IgD-negative memory B cell (primary cell): ENCODE results near the gene SH2D5. TPM values are rescaled to one million over a fixed set of nuclear protein-coding genes. Genes with fewer than 3 reads are reported as not detected.
A peak's percentile ranks its signal among the peaks of the same experiment; 100 is the strongest.

Experiments
- H3K27ac Mint-ChIP-seq, 3 donors: one replicate each; pipeline ENCODE4 v1.8.0; 2020 to 2022; ENCODE audit warnings: mild to moderate bottlenecking in 3 of 3, mixed read lengths in 3 of 3, moderate library complexity in 1 of 3
- H3K27me3 Mint-ChIP-seq: one replicate; pipeline ENCODE4 v1.8.0; 2021; ENCODE audit warnings: mixed read lengths
- H3K36me3 Mint-ChIP-seq: one replicate; pipeline ENCODE4 v1.8.0; 2020; ENCODE audit warnings: mild to moderate bottlenecking, mixed read lengths
- H3K4me1 Mint-ChIP-seq, 3 donors: one replicate each; pipeline ENCODE4 v1.8.0; 2020 to 2022; ENCODE audit warnings: mixed read lengths in 3 of 3, mild to moderate bottlenecking in 1 of 3
- H3K4me3 Mint-ChIP-seq, 4 donors: one replicate each; pipeline ENCODE4 v1.8.0; 2020 to 2022; ENCODE audit warnings: mild to moderate bottlenecking in 4 of 4, mixed read lengths in 4 of 4, moderate library complexity in 3 of 4
- H3K9me3 Mint-ChIP-seq, 3 donors: one replicate each; pipeline ENCODE4 v1.8.0; 2020 to 2021; ENCODE audit warnings: mixed read lengths in 3 of 3, mild to moderate bottlenecking in 1 of 3
- polyA plus RNA-seq: library from polyadenylated mRNA; unstranded; fragments of 300-500 nt; fragmentation: Illumina TruSeq; gene quantifications from one replicate; pipeline ENCODE4 v1.2.3, GENCODE V29; 2021

The SH2D5 gene
- polyA plus RNA-seq = not detected

DNA sequence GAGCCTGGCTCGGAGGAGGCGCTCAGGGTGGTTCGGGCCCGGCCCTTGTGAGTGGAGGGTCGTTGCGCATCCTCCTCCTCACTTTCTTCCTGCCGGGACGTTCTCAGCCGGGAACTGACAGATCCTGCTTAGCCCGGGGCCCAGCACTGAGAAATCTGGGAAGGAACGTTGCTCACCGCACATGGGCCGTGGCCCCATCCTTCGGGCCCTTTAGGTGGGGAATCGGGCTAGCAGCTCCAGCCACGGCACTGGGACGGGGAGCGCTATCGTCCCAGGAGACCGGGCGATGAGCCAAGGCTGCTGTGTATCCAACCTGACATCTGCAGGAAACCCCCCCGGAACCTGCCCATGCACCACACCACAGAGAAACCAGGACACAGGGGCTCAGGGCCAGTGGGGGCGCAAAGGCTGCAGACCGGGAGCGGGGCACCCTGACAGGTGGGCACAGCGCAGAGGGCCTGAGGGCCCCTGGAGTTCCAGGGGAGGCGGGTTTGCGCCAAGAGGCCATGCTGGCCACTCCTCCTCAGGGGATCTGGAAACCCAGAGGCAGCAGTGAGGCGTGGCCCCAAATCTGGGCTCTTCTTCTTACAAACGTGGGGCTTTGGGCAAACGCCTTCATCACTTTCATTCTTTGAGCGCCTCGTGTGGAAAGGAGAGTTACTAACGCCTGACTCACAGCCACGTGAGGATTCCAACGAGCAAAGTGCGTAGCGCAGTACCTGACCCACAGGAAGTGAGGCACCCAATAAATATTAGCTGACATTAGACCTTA, at the start of gene SH2D5:
SH2D5 (minus strand) TSS at position 116 of the 772 bp plus-strand sequence. CDS start 4,659 bp downstream, outside the sequence.
- H3K36me3 Mint-ChIP-seq = peaks cover 2% of the 10 kb centered on the region
- H3K9me3 Mint-ChIP-seq = no peaks in the 10 kb centered on the region
- H3K27ac Mint-ChIP-seq = peak within 1 kb of the TSS; percentile 1 to 67 (median 29)
- H3K4me3 Mint-ChIP-seq = peak within 1 kb of the TSS; percentile 82 to 94 (median 88)
- peaks cover 5 to 10% (median 6%) of the 10 kb centered on the region in 3 donors for H3K4me1 Mint-ChIP-seq
- H3K27me3 Mint-ChIP-seq = peaks cover 19% of the 10 kb centered on the region

DNA sequence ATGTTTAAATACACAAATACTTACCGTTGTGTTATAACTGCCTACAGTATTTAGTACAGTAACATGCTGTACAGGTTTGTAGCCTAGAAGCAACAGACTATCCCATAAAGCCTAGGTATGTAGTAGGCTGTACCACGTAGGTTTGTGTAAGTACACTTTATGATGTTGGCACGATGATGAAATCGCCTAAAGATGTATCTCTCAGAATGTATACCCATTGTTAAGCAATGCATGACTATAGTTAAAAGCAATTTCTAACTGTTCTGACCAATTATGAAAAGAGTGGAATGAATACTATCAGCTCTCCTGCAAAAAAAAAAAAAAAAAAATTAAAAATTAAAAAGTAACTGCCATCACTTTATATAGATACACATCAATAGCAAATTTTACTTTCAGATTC, 43.2 kb upstream of the SH2D5 start:
- no peak overlapping the region for H3K4me3 Mint-ChIP-seq
- H3K27me3 Mint-ChIP-seq = no peaks in the 10 kb centered on the region
- no peak overlapping the region for H3K27ac Mint-ChIP-seq
- peaks cover 7 to 10% (median 8%) of the 10 kb centered on the region in 3 donors for H3K4me1 Mint-ChIP-seq
- H3K9me3 Mint-ChIP-seq = no peaks in the 10 kb centered on the region
- H3K36me3 Mint-ChIP-seq = no peaks in the 10 kb centered on the region

DNA sequence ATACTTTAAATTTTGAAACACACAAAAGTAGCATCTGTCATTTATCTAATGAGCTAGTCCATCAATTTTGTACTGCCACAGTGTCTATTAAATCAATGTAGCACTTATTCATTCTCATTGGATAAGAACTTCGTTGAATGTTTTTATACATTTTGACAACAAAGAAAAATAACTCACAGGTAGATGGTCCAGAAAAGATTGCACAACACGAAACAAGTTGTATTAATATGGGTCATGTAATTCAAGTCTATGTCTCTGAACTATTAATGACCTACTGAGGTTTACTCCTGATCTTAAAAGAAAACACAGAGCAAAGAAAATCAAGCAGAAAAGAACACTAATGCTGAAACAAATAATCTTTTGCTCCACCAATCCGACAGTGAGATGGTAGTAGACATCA, 39.3 kb upstream of the SH2D5 start:
- Mint-ChIP-seq H3K4me1 (peaks cover 0 to 3% (median 1%) of the 10 kb centered on the region in 3 donors), H3K9me3 (no peaks in the 10 kb centered on the region), H3K27me3 (no peaks in the 10 kb centered on the region), H3K36me3 (no peaks in the 10 kb centered on the region), H3K4me3 (no peak overlapping the region), H3K27ac (peak overlapping the region in 1 of 3 donors; percentile 87)

DNA sequence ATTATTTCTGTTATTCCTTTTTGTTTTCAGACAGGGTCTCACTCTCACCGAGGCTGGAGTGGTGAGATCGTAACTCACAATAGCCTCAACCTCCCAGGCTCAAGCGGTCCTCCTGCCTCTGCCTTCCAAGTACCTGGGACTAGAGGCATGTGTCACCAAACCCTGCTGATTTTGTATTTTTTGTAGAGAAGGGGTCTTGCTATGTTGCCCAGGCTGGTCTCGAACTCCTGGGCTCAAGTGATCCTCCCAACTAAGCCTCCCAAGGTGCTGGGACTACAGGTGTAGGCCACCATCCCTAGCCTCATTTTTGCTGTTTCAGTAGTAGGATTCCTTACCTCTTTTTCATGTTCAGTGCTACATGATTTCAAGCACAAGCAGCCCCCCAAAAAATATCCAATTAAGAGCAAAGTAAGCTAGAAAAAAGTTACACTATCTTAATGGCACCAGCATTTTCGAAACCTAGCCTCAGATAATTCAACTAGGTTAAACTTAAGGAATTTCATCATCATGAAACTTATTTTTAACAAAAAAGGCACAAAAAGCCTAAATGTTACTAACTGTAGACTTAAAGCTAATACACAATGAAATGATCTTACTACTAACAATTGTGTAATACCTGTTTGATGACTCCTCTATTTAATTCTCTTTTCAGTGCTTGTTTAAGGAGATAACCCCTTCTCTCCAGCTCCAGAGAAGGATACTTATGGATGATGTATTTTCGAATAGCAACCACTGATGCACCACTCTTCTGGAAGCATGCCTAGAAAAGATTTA, 38.0 kb upstream of the SH2D5 start:
- Mint-ChIP-seq H3K4me1 (peaks cover 0 to 1% (median 0%) of the 10 kb centered on the region in 3 donors), H3K27ac (no peak overlapping the region), H3K9me3 (no peaks in the 10 kb centered on the region), H3K4me3 (peak overlapping the region in 1 of 4 donors; percentile 63), H3K36me3 (no peaks in the 10 kb centered on the region), H3K27me3 (no peaks in the 10 kb centered on the region)

DNA sequence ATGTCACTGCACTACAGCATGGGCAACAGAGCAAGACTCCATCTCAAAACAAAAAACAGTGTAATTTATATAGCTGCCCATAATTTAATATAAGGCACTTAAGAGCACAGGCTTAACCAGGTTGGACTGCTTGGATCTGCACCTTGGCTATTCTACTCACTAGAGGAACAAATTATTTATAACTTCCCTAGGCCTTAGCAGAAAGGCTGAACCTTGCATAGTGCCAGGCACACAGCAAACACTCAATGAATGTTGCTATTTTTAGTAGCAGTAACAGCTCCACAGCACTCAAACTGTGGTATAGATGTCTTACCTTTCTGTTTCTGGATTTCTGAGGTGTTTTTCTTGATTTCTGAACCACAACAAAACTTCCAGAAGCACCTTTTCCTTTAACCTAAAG, 34.8 kb upstream of the SH2D5 start:
- Mint-ChIP-seq H3K36me3 (peaks cover 2% of the 10 kb centered on the region), H3K4me3 (no peak overlapping the region), H3K9me3 (no peaks in the 10 kb centered on the region), H3K4me1 (peaks cover 0 to 1% (median 0%) of the 10 kb centered on the region in 3 donors), H3K27me3 (no peaks in the 10 kb centered on the region), H3K27ac (no peak overlapping the region)

DNA sequence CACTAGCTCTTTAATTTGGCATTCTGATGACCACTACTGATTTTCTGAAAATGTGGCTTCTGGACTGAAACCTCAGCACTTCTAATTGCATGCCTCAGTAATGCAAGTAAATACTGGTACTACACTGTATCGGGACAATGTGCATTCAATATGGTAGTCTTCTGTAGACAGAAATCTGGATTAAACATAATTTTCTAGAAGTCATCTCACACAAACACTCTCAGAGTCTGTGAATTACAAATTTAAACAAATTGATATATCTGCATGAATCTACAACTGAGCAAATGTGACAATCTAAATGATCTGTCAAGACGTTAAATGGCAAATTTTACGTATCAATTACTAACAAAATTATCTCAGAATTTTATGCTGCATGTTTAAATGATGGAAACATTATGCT, 30.9 kb upstream of the SH2D5 start:
- Mint-ChIP-seq H3K27me3 (no peaks in the 10 kb centered on the region), H3K36me3 (peaks cover 7% of the 10 kb centered on the region), H3K9me3 (no peaks in the 10 kb centered on the region), H3K4me1 (no peaks in the 10 kb centered on the region), H3K4me3 (no peak overlapping the region), H3K27ac (no peak overlapping the region)

DNA sequence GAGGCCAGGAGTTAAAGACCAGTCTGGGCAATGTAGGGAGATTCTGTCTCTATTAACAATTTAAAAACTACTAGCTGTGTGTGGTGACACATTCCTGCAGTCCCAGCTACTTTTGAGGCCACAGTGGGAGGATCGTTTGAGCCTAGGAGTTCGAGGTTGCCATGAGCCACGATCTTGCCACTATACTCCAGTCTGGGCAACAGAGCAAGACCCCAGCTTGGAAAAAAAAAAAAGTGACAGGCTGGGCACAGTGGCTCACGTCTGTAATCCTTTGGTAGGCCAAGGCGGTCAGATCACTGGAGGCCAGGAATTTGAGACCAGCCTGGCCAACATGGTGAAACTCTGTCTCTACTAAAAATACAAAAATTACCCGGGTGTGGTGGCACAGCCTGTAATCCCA, 27.8 kb upstream of the SH2D5 start:
- no peak overlapping the region for H3K4me3 Mint-ChIP-seq
- no peak overlapping the region for H3K27ac Mint-ChIP-seq
- H3K27me3 Mint-ChIP-seq = no peaks in the 10 kb centered on the region
- peaks cover 9% of the 10 kb centered on the region for H3K36me3 Mint-ChIP-seq
- H3K4me1 Mint-ChIP-seq = no peaks in the 10 kb centered on the region
- H3K9me3 Mint-ChIP-seq = no peaks in the 10 kb centered on the region

DNA sequence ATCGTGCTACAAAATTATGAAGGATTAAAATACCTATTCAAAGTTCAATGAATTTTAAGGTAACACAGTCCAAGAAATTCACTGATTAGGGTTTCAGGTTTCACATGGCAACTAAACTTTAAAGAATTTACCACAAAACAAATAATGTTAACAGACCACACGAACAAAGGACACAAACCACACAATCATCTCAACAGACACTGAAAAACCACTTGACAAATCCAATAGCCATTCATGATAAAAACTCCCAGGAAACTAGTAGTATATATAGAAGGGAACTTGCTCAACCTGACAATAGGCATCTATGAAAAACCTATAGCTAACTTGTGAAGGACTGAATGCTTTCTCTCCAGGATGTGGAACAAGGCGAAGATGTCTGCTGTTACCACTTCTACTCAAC, 21.1 kb upstream of the SH2D5 start:
- H3K4me3 Mint-ChIP-seq = no peak overlapping the region
- H3K4me1 Mint-ChIP-seq = no peaks in the 10 kb centered on the region
- peaks cover 2% of the 10 kb centered on the region for H3K36me3 Mint-ChIP-seq
- H3K9me3 Mint-ChIP-seq = no peaks in the 10 kb centered on the region
- no peak overlapping the region for H3K27ac Mint-ChIP-seq
- no peaks in the 10 kb centered on the region for H3K27me3 Mint-ChIP-seq

DNA sequence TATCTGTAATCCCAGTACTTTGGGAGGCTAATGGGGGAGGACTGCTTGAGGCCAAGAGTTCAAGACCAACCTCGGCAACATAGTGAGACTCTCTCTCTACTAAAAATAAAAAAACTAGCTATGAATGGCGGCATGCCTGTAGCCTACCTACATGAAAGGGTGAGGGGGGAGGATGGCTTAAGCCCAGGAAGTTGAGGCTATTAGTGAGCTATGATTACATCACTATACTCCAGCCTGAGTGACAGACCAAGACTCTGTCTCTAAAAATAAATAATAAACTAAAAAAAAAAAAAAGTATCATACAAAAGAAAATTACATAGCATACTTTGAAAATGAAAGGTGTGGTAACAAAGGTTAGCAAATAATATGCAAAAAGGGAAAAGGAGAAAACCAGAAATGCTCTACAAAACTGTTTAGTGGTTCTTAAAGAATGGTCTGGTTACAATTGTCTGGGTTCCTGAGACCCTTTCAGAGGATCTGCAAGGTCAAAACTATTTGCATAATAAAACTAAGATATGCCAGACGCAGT, 19.0 kb upstream of the SH2D5 start:
- Mint-ChIP-seq H3K27me3 (no peaks in the 10 kb centered on the region), H3K9me3 (no peaks in the 10 kb centered on the region)

DNA sequence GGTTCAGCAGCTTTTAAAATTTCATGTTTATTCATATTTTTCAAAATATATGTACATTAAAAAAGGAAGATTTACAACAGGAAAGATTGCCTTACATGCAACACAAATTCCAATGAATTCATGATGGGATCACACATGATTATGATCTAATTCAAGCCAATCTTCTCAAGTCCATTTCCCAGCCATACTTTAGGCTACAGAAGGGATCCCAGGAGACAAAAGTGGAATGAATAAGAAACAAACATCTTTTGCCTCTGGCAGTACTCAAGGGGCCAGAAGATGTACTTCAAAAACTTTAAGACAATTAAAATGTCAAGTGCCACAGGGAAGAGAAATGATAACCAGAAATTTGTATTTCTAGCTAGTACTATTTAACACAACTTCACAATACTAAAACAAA, 10.2 kb upstream of the SH2D5 start:
- Mint-ChIP-seq H3K9me3 (no peaks in the 10 kb centered on the region), H3K27me3 (no peaks in the 10 kb centered on the region), H3K4me1 (peaks cover 0 to 1% (median 0%) of the 10 kb centered on the region in 3 donors), H3K36me3 (peaks cover 3% of the 10 kb centered on the region), H3K4me3 (no peak overlapping the region), H3K27ac (no peak overlapping the region)

More for the DNA sequence above, 19.0 kb upstream of the SH2D5 start:
- Mint-ChIP-seq H3K4me1 (no peaks in the 10 kb centered on the region), H3K27ac (peak overlapping the region in 1 of 3 donors; percentile 59), H3K36me3 (peaks cover 2% of the 10 kb centered on the region), H3K4me3 (no peak overlapping the region)

DNA sequence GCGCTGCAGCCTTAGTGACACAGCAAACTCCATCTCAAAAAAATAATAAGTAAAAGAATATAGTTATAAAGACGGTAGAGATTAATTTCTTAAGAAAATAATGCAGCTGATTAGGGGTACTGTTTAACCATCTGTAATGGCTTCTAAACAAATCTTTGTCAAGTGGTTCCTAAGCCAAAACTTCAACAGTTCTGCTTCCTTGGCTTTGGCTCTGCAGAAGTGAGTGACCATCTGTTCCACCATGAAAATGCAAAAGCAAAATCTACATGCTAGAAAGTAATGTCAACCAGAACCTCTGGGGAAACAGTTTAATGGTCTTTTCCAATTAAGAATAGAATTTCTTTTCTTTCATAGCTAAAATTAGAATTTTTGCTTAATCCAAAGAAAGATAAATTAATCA, 8.3 kb upstream of the SH2D5 start:
- Mint-ChIP-seq H3K27ac (no peak overlapping the region), H3K27me3 (no peaks in the 10 kb centered on the region), H3K4me1 (peaks cover 0 to 1% (median 0%) of the 10 kb centered on the region in 3 donors), H3K9me3 (no peaks in the 10 kb centered on the region), H3K4me3 (no peak overlapping the region), H3K36me3 (peaks cover 3% of the 10 kb centered on the region)

DNA sequence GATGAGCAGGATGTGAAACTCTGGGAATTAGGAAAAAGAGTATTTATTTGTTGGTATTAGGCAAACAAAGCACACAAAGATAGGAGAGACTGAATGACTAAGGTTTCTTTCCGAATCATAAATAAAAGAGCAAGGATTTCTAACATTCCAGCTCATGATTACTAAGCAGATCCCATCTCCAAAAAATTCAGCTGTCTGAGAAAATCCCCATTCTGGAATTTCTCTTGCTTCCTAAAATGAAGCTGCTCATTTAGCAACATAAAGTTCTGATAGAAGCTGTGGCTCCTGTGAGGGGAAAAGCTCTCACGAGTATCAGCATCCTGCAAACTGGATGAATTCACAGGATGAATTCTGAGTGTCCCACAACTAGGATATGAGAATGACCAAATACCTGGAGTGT, 6.7 kb upstream of the SH2D5 start:
- Mint-ChIP-seq H3K36me3 (peaks cover 3% of the 10 kb centered on the region), H3K27ac (no peak overlapping the region), H3K27me3 (peaks cover under 1% of the 10 kb centered on the region), H3K4me3 (no peak overlapping the region), H3K4me1 (peaks cover 0 to 1% (median 0%) of the 10 kb centered on the region in 3 donors), H3K9me3 (no peaks in the 10 kb centered on the region)

DNA sequence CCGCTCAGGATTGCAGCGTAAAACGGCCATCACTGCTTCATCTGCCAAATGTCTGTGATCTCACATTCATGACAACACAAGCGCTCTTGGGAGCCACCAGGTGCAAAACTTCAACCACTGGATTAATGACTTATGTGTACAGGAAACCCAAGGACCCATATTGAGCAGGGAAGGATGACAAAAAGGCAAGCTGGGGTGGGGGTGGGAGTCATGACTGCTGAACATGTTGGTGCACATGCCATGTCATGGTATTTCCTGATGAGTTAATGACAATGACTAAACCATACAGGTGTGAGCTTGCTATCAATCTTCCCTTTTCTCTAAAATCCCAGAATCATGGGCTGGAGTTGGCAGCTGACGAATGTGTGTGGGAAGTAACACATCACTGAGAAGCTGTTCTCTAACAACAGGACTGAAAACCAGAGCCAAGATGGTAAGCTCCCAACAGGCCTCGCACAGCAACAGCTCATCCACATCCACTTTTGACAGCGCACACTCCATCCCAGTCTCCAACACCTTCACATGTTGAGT, 3.1 kb upstream of the SH2D5 start:
- Mint-ChIP-seq H3K4me3 (no peak overlapping the region), H3K27me3 (peaks cover 13% of the 10 kb centered on the region), H3K36me3 (peaks cover 2% of the 10 kb centered on the region), H3K4me1 (peaks cover 5 to 6% (median 6%) of the 10 kb centered on the region in 3 donors), H3K27ac (no peak overlapping the region), H3K9me3 (no peaks in the 10 kb centered on the region)

DNA sequence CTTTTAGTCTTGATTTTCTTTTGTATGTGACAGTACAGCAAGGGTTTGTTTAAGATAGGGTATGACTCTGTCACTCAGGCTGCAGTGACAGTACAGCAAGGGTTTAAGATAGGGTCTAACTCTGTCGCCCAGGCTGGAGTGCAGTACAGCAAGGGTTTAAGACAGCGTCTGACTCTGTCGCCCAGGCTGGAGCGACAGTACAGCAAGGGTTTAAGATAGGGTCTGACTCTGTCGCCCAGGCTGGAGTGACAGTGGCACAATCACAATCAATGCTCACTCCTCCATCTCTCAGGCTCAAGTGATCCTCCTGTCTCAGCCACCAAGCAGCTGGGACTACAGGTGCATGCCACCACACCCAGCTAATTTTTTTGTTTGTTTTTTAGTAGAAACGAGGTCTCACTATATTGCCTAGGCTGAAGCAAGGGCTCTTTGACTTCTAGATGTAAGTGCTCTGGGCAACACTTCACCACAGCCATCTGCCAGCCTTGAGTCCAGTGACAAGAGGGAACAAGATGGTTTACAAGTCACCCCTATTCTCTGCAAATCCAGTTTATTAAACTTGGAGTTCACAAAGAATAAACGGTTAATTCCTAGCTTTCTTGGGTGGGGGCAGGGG, 965 bp upstream of the SH2D5 start:
- Mint-ChIP-seq H3K9me3 (no peaks in the 10 kb centered on the region), H3K36me3 (peaks cover 2% of the 10 kb centered on the region), H3K4me3 (peak overlapping the region; percentile 82 to 94 (median 88)), H3K27me3 (peaks cover 19% of the 10 kb centered on the region), H3K27ac (peak overlapping the region; percentile 1 to 67 (median 5)), H3K4me1 (peaks cover 5 to 10% (median 6%) of the 10 kb centered on the region in 3 donors)
